ENCODE measurements around the gene ARF5.

ARF5 gene

DNA sequence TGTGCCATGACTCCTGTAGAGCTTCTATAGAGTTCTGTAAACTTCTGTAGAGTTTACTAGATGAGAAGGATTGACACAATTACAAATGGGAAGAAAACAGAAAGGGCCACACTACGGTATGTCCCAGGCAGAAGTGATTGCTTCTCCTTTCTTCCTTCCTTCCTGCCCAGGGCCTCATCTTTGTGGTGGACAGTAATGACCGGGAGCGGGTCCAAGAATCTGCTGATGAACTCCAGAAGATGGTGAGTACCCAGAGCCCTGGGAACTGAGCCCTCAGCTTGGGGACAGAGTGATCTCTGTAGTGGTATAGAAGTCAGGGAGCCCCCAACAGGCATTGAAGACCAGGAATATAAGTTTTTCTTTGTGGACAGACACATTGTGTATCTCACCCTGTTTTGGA is 1.7 kb downstream of the ARF5 start:
- no peak for DNase-seq

DNA sequence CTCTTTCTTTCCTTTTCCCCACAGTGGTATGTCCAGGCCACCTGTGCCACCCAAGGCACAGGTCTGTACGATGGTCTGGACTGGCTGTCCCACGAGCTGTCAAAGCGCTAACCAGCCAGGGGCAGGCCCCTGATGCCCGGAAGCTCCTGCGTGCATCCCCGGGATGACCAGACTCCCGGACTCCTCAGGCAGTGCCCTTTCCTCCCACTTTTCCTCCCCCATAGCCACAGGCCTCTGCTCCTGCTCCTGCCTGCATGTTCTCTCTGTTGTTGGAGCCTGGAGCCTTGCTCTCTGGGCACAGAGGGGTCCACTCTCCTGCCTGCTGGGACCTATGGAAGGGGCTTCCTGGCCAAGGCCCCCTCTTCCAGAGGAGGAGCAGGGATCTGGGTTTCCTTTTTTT is 3.0 kb downstream of the ARF5 start:
- DNase-seq = no peak

DNA sequence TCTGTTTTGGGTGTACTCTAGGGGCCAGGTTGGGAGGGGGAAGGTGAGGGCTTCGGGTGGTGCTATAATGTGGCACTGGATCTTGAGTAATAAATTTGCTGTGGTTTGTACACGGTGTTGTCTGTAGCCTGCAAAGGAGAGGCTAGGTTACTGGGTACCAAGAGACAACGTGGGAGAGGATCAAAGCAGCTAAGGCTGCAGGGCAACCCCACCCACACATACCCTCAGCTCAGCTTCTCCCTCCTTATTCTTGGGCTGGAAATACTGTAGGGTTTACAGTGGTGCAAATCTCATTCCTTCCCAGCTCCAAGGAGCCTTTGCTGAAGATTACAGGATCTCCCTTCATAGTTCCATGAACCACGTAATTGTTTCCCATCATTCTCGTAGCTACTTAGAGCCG is 3.4 kb downstream of the ARF5 start:
- DNase-seq = no peak

DNA sequence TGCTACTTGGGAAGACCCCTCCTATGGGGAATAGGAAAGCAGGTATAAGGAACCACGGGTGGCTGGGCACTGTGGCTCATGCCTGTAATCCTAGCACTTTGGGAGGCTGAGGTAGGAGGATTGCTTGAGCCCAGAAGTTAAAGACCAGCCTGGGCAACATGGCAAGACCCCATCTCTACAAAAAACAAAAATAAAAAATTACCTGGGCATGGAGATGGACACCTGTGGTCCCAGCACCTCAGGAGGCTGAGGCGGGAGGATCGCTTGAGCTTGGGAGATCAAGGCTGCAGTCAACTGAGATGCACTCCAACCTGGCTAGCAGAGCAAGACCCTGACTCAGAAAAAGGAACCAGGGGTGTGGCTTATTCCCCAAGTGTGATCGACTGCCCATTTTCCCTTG is 4.3 kb downstream of the ARF5 start:
- DNase-seq = no peak

DNA sequence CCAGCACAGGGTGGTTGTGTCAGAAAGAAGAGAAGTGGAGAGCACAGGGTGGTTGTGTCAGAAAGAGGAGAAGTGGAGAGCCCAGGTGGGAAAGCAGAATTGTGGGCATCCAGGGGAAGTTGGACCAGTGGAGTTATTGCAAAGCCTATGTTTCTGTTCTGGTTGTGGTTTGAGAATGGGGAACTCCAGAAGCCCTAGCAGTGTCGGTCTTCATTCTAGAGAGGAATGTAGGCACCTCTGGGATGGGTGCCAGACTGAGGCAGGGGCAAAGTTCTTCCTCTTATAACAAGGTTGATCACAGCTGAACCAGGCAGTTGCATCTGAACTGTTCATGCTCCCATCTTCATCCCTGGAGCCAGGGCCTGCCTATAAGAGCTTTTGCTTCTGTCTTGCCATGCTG is 6.3 kb downstream of the ARF5 start:
- DNase-seq = no peak

DNA sequence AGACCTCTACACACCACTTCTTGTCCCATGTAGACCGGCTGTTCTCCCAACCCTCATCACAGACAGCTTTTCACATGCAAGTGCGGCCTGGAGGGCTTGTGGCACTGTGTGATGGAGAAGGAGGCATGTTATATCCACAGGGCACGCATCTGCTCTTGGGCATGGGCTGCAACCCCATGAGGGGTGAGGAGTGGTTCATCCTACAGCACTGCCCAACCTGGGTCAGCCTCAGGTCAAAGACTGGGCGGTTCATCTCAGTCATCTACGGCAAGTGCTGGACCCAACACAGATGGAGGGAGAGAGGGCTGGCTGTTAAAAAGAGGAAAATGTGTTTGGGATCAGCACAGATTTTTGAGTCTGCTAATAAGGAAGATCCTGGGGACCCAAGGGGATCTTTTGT is 7.5 kb downstream of the ARF5 start:
- DNase-seq = no peak

DNA sequence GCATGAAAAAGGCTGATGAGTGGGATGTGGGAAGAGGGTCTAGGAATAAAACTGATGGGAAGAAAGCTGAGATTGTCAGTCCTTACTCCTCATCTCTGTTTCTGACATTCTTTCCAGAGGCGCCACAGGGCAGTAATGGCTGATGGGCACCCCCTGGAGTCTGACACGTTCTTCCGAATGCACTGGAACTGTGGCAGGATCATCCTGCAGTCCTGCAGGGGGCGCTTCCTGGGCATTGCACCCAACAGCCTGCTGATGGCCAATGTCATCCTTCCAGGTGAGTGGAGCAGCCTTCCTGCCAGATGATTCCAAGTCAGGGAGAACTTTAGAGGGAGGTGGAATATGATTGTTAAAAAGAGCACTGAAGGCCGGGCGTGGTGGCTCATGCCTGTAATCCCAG is 10.1 kb downstream of the ARF5 start:
- DNase-seq = no peak

DNA sequence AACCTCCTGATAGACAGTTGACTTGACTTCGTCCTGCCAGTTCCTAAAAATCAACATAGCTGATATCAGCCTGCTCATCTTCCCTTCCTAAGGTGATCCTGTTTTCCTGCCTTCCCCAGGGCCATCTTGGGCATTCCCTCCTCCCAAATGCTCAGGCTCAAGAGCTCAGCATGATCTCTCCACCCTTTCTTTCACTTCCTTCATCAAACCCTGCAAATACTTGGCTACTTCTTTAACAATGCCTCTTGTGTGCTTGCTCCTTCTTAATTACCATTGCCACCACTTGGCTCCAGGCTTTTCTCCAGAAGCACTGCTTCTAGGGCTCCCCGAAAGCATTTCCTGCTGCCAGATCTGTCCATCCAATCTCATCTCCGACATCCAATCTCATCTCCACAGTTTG is 12.7 kb downstream of the ARF5 start:
- DNase-seq = no peak

DNA sequence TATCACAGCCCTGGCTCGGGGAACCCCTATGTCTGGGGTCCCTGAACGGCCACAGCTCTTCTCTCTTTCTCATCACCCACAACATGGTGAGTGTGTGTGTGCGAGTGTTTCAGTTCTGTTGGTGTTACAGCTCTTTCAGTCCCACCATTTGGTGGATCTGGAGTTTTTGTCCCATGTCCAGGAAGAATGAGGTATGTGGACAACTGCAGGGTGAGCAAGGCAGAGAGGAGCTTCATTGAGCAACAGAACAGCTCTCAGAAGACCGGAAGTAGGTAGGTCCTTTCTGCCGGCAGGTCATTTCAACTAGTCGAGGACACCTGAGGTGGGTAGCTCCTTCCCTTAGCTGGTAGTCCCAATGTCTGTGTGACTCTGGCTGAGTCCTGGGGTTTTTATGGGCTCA is 20.2 kb downstream of the ARF5 start:
- DNase-seq = no peak

DNA sequence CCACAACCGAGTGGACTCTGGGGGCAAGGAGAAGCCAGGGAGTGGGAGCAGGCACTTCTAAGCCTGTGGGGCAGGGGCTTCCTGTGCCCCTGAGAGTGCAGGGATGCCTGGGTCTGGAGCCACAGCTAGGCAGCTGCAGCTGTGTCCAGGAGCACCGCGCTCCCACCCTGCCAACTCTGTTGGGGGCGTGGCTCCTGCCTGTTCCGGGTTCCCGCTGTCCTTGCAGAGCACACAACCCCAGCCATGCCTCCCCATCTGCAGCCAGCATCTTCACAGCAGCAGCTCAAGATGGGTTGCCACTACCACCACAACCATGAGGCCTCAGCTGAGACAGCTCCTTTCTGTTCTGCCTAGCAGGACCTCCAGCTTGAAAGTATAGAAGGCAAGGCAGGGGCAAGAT is 21.1 kb downstream of the ARF5 start:
- no peak for DNase-seq

DNA sequence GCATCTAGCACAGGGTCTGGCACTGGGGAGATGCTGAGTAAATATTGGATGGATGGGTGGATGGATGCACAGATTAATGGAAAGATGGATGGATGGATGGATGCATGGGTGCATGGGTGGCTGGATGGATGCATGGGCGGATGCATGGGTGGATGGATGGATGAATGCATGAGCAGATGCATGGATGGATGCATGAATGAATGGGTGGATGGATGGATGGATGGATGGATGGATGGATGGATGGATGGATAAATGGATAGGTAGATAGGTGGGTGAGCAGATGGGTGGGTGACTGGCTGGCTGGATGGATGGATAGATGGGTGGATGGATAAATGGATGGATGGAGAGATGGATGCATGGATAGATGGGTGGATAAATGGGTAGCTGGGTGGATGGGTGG is 24.1 kb downstream of the ARF5 start:
- DNase-seq = no peak

DNA sequence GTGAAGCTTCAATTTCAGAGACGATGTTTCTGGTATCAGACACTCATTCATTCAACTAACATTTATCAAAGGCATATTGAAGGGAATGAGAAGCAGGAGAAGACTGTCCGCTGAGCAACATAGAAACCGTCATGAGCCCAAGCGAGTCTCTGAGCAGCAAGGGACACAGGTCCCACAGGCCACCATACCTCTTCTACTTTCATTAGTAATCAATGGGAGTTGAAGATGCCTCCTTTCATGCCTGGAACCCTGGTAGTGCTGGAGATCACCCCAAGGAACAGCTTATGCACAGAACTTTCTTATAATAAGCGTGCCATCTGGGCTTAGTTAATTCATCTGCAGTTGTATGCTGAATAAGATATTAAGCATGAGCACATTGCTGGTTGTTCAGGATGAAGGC is 28.5 kb downstream of the ARF5 start:
- DNase-seq = no peak

DNA sequence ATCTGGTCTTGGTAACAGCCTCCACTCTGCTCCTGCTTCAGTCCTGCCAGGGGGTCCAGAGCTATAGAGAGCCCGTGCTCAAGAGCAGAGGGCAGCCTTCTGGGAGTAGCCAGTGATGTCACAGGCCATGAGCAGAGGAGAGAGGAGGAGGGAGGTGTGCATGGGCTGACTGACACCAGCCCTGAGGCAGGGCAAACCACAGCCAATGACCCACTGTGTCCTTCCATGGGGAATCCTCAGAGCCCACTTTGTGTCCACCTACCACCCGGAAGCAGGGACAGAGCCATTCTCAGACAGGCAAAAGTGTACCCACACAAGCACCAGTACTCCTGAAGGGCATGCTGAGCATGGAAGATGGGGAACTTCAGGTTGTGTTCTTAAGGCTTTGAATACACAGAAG is 29.8 kb downstream of the ARF5 start, which contains the start of gene PAX4:
Gene PAX4, minus strand, starts transcription at position 101 of the 400 bp plus-strand sequence. CDS start 2,214 bp downstream, outside the sequence.
- no peak for DNase-seq

DNA sequence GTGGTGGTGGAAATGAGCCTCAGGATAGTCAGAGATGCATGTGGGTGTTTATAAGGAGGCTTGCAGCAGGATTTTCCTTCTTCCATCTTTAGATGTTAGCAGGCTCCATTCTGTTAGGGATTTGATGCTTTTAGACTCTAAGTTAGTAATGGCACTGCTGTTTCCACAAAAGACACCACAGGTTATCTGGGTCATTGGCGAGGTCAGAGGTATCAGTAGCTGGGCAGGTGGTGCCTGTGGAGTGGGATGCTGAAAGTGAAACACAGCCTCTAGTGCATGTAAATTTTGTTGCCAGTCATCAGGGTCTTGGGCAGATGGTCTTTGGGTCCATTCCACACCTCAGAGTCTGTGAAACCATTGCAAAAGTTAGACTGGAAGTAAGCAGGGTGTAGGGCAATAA is 30.6 kb downstream of the ARF5 start:
- DNase-seq = no peak

DNA sequence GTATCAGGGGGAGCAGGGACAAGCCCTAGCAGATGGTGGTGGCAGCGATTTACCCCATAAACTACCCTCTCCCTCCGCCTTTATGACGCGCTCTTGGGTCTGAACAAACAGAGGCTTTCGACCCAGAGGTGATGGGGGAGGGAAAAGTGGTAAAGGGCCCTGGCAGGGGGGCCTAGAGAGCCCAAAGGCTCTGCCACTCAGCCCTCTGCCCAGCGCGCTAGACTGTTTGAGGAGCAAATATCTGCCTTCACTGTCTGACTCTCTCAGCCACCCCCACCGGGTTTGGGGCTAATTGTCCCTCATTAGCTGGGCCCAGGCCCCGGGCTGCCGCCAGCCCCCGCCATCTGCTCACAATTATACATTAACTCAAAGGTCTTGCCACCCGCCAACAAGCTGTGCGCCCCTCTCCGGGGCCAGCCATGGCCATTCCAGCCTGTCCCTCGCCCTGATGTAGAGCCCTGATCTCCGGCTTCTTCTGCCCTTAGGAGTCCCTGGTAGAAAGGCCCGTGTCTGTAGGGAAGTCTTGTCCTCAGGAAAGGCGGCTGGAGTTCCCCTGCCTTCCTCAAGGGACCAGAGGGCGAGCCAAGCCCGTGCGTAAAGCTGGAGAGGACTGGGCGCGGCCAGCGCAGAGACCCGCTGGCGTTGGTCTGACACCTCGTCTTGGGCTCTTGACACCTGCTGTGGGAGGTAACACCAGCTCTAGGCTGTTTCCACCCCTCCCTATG is 31.6 kb downstream of the ARF5 start:
- DNase-seq = no peak

DNA sequence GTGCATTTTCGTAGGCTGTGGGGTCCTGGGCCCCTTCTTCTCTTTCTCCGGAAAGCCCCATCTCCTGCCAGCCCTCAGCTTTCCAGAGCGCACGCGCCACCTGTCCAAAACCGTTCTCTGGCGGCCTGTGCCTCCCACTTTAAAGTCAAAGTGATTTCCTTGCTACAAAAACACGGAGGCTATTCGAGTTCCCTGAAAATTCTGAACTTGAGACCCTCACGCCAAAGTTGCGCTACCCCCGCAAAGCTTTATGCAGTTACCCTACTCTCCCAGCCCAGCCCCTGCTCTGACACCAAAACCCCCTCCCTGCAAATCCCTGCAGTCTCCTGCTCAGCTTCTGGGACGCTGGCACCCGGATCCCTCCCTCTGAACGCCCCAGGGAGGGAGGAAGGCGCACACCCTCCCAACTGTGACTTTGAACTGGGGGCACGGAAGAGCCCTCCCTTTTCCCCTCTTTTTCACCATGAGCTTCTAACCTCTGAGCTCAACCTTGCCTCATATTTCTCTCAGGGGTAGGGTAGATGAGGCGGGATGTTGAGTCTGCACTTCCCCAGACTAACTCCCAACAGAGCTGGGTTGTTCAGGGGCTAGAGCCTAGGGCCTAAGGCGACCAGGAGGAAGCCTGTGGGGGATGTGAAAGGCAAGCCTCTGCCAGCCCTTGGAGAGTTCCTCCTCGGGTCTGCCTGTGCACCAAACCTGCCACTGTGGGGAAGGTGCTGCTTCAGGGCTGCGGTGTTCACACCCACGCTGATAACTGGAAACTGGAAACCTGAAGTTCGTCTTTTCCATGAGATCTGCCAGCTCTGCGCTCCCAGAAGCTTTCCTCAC is 32.4 kb downstream of the ARF5 start:
- DNase-seq = no peak

DNA sequence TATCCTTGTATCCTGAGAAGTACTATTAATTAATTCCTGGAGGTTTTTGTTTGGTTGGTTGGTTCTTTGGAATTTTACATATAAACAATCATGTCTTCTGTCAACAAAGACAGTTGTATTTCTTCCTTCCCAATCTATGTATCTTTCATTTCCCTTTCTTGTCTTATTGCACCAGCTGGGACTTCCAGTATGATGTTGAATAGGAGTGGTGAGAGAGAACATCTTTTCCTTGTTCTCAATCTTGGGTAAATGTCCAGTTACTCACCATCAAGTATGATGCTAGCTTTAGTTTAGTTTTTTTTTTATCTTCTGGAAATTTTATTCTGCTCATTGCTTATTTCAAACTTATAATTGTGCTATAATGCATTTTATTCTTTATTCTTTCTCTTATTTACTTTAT is 37.1 kb downstream of the ARF5 start:
- DNase-seq = no peak

DNA sequence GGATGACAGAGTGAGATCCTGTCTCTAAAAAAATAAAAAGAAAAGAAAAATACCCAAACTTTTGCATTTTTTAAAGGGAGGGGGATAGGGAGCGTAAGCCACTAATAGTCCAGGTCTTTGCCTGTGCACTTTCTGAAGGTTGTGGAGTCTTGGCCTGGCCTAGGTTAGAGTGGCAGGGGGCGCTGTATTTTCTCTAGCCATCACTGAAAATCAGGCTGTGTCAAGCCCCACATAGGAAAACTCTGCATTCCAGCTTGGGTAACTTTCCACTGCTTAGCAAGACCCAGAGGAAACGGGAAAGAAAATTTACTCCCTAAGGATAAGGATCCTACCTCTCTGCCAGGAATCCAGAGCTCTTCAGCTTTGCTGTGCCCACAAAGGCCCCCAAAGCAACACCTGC is 40.2 kb downstream of the ARF5 start:
- DNase-seq = no peak

DNA sequence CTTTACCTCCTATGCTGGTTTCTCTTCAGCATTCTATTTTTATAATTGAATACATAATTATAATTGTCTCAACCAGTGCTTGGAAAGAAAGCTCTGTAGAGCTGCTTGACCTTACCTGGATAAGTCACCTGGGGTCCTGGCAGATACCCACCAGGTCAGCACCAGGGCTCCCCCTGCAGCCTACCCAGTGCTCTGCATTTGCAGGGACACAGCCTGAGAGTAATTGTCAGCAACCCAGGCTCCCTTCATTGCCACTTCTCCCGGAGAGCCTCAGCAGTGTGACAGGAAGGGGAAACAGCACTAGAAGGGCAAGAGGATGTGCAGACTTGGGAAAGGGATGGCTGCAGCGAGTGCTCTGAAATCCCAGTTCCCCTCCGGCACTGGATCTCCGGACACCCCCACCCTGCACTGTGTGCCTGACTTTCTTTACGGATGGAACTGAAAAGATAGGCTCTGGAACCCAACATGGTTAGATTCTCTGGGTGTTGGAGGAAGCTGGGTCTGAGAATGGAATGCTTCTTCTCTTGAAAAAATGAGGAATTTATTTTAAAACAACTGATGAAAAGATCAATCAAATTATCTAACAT is 41.1 kb downstream of the ARF5 start:
- DNase-seq = no peak

DNA sequence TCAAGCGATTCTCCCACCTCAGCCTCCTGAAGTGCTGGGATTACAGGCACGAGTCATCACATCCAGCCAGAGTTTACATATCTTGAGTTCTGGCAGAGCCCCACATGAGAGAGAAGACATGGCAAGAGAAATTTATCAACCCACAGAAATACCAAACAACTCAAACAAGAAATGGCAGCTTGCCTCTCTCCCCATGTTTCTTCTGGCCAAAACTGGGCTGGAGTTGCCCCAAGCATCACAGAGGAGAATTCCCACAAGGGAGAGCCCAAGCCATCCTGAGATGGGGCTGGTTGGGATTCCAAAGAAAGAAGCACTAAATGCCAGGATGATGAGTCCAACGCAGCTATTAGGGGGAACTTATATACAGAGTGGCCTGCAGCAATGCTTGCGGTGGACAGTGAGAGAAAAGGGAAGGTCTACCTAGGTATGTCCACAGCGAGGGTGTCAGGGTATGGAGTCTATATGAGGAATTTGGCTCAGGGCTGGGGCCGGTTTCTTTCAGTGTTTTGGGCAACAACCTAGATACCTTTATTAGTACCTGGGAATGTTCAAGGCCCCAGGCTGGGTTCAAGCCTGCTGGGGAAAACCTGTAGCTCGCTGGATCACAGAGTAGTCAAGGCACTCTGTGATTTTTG is 44.2 kb downstream of the ARF5 start:
- no peak for DNase-seq

DNA sequence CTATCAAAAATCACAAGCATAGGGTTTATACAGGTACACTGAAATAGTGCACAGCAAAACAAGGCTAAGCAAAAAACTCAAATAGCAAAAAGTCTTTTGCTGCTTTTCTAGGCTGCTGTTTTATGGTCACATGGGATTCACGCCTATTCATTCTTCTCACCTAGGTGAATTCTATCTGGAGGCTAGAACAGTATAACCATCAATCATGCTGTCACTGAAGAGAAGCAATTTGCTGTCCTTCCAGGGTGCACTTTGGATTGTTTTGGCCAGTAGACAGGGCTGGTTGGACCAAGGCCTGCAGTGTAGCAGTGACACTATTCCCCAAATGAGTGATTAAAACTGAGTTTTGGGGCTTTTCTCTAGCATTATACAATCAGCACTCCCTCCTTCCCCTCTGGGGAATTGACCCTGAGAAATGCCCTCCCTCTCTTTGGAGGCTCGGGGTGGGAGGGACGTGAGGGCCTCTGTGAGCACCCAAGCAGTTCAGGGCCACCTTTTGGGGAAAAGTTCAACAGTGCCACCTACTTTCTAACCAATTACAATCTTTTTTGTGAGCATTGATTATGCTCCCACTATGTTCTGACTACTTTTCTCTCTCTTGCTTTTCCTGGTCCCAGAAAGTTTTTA is 47.6 kb downstream of the ARF5 start:
- DNase-seq = no peak

DNA sequence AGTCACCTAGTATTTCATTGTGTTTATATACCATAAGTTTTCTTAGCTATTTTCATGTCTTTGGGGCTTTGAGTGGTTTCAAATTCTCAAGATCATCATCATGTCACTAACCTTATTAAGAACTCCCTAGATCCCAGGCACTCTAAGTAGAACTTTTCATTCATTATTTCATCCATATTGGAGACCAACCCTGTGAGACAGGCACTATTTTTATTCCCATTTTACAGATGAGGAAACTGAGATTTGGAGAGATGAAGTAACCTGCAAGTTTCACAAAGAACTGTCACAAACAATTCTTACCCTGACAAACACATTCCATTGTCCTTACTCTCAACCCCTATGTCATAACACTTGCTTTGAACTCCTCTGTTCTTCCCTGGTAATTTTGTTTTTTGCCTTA is 50.0 kb downstream of the ARF5 start:
- no peak for DNase-seq

All from activated gamma-delta T cell (primary cell).